Transverse colon (tissue), 4 donors: Measurements from ENCODE around the gene ZMIZ1.

Experiments
- POLR2A ChIP-seq: fragments of 450-650 bp; IDR thresholded peaks from one replicate; pipeline ENCODE4 v1.6.1; 2016; ENCODE audit warnings: antibody characterized with exemption, mild to moderate bottlenecking, moderate library complexity
- POLR2AphosphoS5 ChIP-seq, 3 donors: sonication (generic); formaldehyde crosslinking; IDR thresholded peaks; one replicate each; pipeline ENCODE4 v1.6.1; 2016; ENCODE audit warnings: antibody characterized with exemption in 3 of 3
- TF ChIP-seq, protein P1 (sequence below), 5 experiments: fragments of 200-600 bp in 3 of 5; fragments of 450-650 bp in 2 of 5; sonication (generic) in 3 of 5; IDR thresholded peaks; 1 replicate in 2 of 5; 2 replicates in 3 of 5; pipeline ENCODE4 v1.5.1; 2016 to 2017; ENCODE audit warnings: antibody characterized with exemption in 5 of 5, inconsistent platforms in 3 of 5, mild to moderate bottlenecking in 2 of 5, moderate library complexity in 1 of 5

DNA sequence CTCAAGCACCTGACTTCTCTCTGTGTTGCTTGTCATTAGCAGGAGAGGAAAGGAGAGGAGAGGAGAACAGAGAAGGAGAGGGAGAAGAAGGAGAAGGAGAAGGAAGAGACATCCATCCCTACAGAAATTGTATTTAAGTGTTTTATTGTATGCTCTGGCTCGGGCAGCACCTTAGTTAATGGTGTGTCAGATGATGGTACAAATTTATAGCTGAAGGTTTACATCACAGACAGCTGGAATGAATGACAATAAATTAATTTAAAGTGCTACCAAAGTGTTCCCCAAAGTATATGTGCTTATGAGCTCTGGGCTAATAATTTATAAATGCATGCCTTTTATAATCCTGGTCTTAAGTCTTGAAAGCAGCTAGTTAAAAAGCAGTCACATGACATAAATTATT, 38.1 kb upstream of the ZMIZ1 start:
- TF ChIP-seq POLR2A = no peak
- TF ChIP-seq, protein P1, sequence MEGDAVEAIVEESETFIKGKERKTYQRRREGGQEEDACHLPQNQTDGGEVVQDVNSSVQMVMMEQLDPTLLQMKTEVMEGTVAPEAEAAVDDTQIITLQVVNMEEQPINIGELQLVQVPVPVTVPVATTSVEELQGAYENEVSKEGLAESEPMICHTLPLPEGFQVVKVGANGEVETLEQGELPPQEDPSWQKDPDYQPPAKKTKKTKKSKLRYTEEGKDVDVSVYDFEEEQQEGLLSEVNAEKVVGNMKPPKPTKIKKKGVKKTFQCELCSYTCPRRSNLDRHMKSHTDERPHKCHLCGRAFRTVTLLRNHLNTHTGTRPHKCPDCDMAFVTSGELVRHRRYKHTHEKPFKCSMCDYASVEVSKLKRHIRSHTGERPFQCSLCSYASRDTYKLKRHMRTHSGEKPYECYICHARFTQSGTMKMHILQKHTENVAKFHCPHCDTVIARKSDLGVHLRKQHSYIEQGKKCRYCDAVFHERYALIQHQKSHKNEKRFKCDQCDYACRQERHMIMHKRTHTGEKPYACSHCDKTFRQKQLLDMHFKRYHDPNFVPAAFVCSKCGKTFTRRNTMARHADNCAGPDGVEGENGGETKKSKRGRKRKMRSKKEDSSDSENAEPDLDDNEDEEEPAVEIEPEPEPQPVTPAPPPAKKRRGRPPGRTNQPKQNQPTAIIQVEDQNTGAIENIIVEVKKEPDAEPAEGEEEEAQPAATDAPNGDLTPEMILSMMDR (IDR thresholded peaks at IDR 0.05) = no peak
- TF ChIP-seq POLR2AphosphoS5 (IDR thresholded peaks at IDR 0.05) = no peak
